Sigmoid colon (tissue), 7 donors: ENCODE data around the gene MIPEP. TPM values are rescaled to one million over a fixed set of nuclear protein-coding genes. Genes with fewer than 3 reads are reported as not detected.

ENCODE experiments used
- DNase-seq: peaks from one replicate; pipeline ENCODE4 v3.0.0-alpha.2; 2019
- H3K27ac ChIP-seq, 4 donors: fragments of 200-600 bp; sonication (generic); one replicate each; pipeline ENCODE4 v1.5.1; 2016 to 2019; ENCODE audit warnings: mild to moderate bottlenecking in 1 of 4
- H3K27me3 ChIP-seq, 3 donors: fragments of 200-600 bp; sonication (generic); one replicate each; pipeline ENCODE4 v1.5.1; 2019; ENCODE audit warnings: mild to moderate bottlenecking in 1 of 3
- H3K36me3 ChIP-seq, 4 donors: fragments of 200-600 bp; sonication (generic); one replicate each; pipeline ENCODE4 v1.5.1; 2016 to 2019
- H3K4me1 ChIP-seq, 4 donors: fragments of 200-600 bp; sonication (generic); one replicate each; pipeline ENCODE4 v1.5.1; 2017 to 2019
- H3K4me3 ChIP-seq, 4 donors: fragments of 200-600 bp; sonication (generic); one replicate each; pipeline ENCODE4 v1.5.1; 2017 to 2019; ENCODE audit warnings: mild to moderate bottlenecking in 2 of 4, moderate library complexity in 1 of 4
- H3K9me3 ChIP-seq, 4 donors: fragments of 200-600 bp in 3 of 4; sonication (generic) in 3 of 4; one replicate each; pipeline versions ENCODE4 v1.5.1 to v1.6.1; 2013 to 2019
- EP300 ChIP-seq, 4 donors: sonication (generic); formaldehyde crosslinking; IDR thresholded peaks; one replicate each; pipeline ENCODE4 v1.6.1; 2017; ENCODE audit warnings: antibody characterized with exemption in 4 of 4
- POLR2A ChIP-seq, 2 donors: fragments of 450-650 bp; IDR thresholded peaks; one replicate each; pipeline ENCODE4 v1.6.1; 2016; ENCODE audit warnings: antibody characterized with exemption in 2 of 2, mild to moderate bottlenecking in 2 of 2, moderate library complexity in 2 of 2
- POLR2AphosphoS5 ChIP-seq, 4 donors: sonication (generic); formaldehyde crosslinking; IDR thresholded peaks; one replicate each; pipeline ENCODE4 v1.6.1; 2017; ENCODE audit warnings: antibody characterized with exemption in 4 of 4
- whole genome bisulfite sequencing, 2 donors: extraction: QIAGEN DNeasy Blood & Tissue Kit; methylation state at CpG; one replicate each; pipeline ENCODE4 v1.1.7; 2013; 5-methylcytosine and 5-hydroxymethylcytosine counted together
- intact Hi-C: fragments of 100-400 bp; cut with DNase I; formaldehyde crosslinking; loops from one replicate; pipeline ENCODE4 v1.15.1; 2023
- polyA plus RNA-seq, 3 donors: library from polyadenylated mRNA; stranded (reverse); fragments of 200-250 nt; gene quantifications; one replicate each; pipeline ENCODE4 v1.2.3, GENCODE V29; 2013
- total RNA-seq, 4 donors: library from RNA; depleted of rRNA; stranded (reverse); fragments of >200 nt; gene quantifications; one replicate each; pipeline ENCODE4 v1.1.0, GENCODE V29; 2016
- TF ChIP-seq, protein P1 (sequence below), 4 experiments: fragments of 450-650 bp in 3 of 4; fragments of 200-600 bp in 1 of 4; IDR thresholded peaks; one replicate each; pipeline ENCODE4 v1.5.1; 2016 to 2019; ENCODE audit warnings: antibody characterized with exemption in 4 of 4, mild to moderate bottlenecking in 3 of 4, moderate library complexity in 2 of 4
- donor health status: healthy with polysubstance abuse.
- donor health status: Bipolar disorder and iron deficiency.
- donor health status: healthy.

The MIPEP gene
- total and polyA plus RNA-seq, 7 donors = 10.7 to 20.5 (median 11.4) TPM

DNA sequence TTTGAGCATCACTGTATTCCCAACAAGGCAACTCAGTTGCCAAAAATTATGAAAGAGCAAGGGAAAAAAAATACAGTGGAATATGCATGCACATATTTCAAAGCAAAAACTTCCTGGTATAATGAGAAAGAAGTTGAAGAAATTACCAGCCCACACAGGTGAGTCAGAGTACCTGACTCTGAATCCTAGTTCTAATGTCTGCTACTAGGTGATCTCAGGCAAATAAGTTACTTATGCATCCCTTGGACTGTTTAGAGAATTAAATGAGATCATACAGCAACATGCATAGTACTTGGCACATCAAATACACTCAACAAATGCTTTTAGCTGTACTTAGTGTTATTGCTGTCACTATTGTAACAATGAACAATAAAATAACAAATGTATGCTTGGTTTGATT lies 144.9 kb downstream of the MIPEP start:
- TF ChIP-seq, protein P1, sequence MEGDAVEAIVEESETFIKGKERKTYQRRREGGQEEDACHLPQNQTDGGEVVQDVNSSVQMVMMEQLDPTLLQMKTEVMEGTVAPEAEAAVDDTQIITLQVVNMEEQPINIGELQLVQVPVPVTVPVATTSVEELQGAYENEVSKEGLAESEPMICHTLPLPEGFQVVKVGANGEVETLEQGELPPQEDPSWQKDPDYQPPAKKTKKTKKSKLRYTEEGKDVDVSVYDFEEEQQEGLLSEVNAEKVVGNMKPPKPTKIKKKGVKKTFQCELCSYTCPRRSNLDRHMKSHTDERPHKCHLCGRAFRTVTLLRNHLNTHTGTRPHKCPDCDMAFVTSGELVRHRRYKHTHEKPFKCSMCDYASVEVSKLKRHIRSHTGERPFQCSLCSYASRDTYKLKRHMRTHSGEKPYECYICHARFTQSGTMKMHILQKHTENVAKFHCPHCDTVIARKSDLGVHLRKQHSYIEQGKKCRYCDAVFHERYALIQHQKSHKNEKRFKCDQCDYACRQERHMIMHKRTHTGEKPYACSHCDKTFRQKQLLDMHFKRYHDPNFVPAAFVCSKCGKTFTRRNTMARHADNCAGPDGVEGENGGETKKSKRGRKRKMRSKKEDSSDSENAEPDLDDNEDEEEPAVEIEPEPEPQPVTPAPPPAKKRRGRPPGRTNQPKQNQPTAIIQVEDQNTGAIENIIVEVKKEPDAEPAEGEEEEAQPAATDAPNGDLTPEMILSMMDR (IDR thresholded peaks at IDR 0.05) = no peak
- TF ChIP-seq POLR2AphosphoS5 (IDR thresholded peaks at IDR 0.05) (no peak), POLR2A (IDR thresholded peaks at IDR 0.05) (no peak), EP300 (IDR thresholded peaks at IDR 0.05) (no peak)
- Histone ChIP-seq H3K9me3 (no peaks in the 10 kb centered on the region), H3K4me1 (no peaks in the 10 kb centered on the region), H3K27ac (no peak overlapping the region), H3K4me3 (no peak overlapping the region), H3K27me3 (no peaks in the 10 kb centered on the region), H3K36me3 (no peaks in the 10 kb centered on the region)
- intact Hi-C loops = no loop called here
- no peak for DNase-seq

DNA sequence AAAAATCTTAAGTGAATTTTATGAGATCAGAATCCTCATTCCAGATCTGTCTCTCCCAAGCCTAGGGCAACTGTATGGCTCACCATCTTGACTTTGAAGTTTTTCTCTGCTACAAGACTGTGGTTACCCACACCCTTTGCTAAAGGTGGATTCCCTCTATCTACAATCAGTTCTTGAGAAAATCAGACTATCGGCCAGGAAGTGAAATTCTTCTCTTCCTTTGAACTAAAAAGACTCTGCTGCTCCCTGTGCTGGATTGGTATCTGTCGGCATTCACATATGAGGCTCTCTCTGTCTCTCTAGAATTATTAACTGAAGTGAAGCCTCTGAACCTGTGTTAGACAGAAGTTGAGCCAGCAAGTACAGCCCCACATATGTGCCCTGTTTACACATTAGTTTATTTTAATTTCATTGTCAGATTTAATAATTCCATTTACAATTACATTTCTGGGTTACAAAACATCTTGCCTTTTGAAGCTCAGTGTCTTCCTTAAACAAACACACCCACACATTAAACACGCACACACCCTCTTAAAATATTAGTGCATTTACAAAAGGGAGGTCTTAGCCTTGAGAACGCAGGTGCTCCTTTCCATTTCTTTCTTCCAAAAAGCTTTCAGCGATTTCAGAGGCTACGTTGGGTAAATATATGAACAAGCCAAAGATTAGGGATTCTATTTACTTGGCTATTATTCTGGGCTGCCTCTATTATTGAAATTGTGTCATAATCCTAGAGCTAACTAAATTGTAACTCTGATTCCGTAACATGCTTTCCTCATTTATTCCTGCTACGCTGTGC lies 145.7 kb downstream of the MIPEP start:
- Histone ChIP-seq H3K9me3 (no peaks in the 10 kb centered on the region), H3K4me1 (no peaks in the 10 kb centered on the region), H3K27me3 (no peaks in the 10 kb centered on the region), H3K27ac (no peak overlapping the region), H3K4me3 (no peak overlapping the region), H3K36me3 (no peaks in the 10 kb centered on the region)
- intact Hi-C loops = no loop called here
- WGBS, 2 donors = 81% methylated on average over 8 of the region's 8 CpGs
- no peak for DNase-seq
- no peak for TF ChIP-seq POLR2AphosphoS5 (IDR thresholded peaks at IDR 0.05)
- TF ChIP-seq, protein P1 (IDR thresholded peaks at IDR 0.05) = no peak
- TF ChIP-seq POLR2A (IDR thresholded peaks at IDR 0.05) = no peak
- no peak for TF ChIP-seq EP300 (IDR thresholded peaks at IDR 0.05)

DNA sequence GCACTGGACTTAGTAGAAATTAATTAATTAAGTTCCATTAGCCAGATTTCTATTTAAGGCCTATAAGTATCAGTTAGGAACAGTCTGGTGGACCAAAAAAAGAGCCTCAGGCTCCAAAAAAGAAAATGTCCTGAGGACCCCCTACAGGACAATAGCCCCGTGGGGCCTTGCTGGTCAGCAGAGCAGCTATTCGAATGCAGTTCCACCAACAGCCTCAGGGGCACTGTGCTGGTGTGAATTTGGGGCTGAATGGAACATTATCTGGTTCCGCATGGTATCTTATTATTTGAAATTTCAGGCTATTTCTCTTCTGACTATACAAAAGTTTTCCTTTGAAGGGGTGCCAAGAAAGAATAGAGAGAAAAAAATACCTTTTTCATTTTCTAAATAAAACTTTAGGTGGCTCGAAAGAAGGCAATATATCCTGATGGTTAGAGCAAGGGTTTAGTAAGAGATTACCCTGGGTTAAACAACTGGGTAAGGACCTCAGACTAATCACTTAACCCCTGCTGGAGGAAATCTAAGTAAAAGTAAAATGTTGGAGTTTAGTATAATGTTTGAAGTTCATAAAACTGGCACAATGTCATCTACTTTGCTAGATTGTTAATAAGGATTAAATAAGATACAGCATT lies 147.2 kb downstream of the MIPEP start:
- Histone ChIP-seq H3K27me3 (no peaks in the 10 kb centered on the region), H3K9me3 (no peaks in the 10 kb centered on the region), H3K27ac (no peak overlapping the region), H3K4me3 (no peak overlapping the region), H3K4me1 (no peaks in the 10 kb centered on the region), H3K36me3 (no peaks in the 10 kb centered on the region)
- TF ChIP-seq POLR2AphosphoS5 (IDR thresholded peaks at IDR 0.05) = no peak
- intact Hi-C loops = no loop called here
- no peak for DNase-seq
- 87 to 92% methylated on average over 4 of the region's 4 CpGs for WGBS, 2 donors

DNA sequence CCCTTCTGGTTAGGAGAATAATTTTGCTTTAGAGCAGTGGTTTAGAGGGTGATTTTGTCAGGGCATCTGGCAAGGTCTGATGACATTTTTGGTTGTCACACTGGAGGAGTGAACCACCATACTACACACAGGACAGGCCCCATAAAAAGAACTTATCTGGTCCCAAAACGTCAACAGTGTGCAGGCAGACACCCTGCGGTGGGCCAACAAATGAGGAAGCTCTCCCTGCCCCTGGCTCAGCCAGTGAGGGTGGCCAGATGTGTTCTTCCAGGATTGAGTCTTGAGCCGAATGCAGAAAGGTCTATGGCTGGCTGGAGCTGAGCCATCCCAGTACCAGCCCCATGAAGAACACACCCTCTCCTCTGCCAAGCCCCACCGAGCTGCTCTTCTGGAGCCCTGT lies 149.2 kb downstream of the MIPEP start:
- H3K4me1 ChIP-seq = no peaks in the 10 kb centered on the region
- intact Hi-C loops = no loop called here
- 90 to 92% methylated on average over 4 of the region's 4 CpGs for WGBS, 2 donors

DNA sequence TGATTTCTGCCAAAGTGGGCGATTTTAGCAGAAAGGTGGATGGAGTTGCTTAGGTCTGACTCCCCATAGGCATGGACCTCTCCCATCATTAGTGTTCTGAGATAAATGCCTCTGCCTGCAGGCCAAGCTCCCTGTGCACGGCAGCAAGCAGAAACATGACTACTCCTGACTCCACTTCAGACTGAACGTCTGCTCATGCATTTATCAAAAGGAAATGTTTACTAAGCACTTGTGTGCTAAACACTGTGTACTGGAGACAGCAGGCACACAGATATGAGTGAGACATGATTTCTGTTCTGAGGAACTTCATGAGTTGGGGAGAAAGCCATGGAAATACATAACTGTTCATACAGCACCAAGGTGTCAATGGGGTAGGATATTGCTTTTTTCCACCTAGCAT lies 149.6 kb downstream of the MIPEP start:
- no peaks in the 10 kb centered on the region for H3K27me3 ChIP-seq

More for the DNA sequence above, 149.2 kb downstream of the MIPEP start:
- DNase-seq = no peak
- Histone ChIP-seq H3K27ac (no peak overlapping the region), H3K9me3 (no peaks in the 10 kb centered on the region), H3K27me3 (no peaks in the 10 kb centered on the region), H3K4me3 (no peak overlapping the region), H3K36me3 (no peaks in the 10 kb centered on the region)
- TF ChIP-seq EP300 (IDR thresholded peaks at IDR 0.05) (no peak), POLR2AphosphoS5 (IDR thresholded peaks at IDR 0.05) (no peak)
- TF ChIP-seq, protein P1 (IDR thresholded peaks at IDR 0.05) = no peak

More for the DNA sequence above, 149.6 kb downstream of the MIPEP start:
- 71 to 87% methylated on average over 3 of the region's 3 CpGs for WGBS, 2 donors
- no peak overlapping the region for H3K27ac ChIP-seq
- H3K9me3 ChIP-seq = no peaks in the 10 kb centered on the region
- TF ChIP-seq POLR2A (IDR thresholded peaks at IDR 0.05) (no peak), EP300 (IDR thresholded peaks at IDR 0.05) (no peak)
- TF ChIP-seq, protein P1 (IDR thresholded peaks at IDR 0.05) = no peak
- no peaks in the 10 kb centered on the region for H3K4me1 ChIP-seq
- no peaks in the 10 kb centered on the region for H3K36me3 ChIP-seq
- no peak overlapping the region for H3K4me3 ChIP-seq
- DNase-seq = no peak
- intact Hi-C loops = no loop called here
